HepG2 (cell line): ENCODE data around the gene SNRPB2. TPM values are rescaled to one million over a fixed set of nuclear protein-coding genes. Genes with fewer than 3 reads are reported as not detected.
A peak's percentile ranks its signal among the peaks of the same experiment; 100 is the strongest.

Experiments used
- BRD4 ChIP-seq: sonication (generic); formaldehyde crosslinking; IDR thresholded peaks from 2 replicates; pipeline ENCODE4 v1.4.0; 2020; ENCODE audit warnings: missing genetic modification reagents
- CBX2 ChIP-seq, 2 experiments: fragments of 200-600 bp in 1 of 2; sonication (generic); formaldehyde crosslinking in 1 of 2; IDR thresholded peaks; 2 replicates each; pipeline versions ENCODE4 v1.7.0 to v1.8.1; 2018 to 2022; ENCODE audit warnings: low read depth in 2 of 2, low read length in 1 of 2, mild to moderate bottlenecking in 1 of 2, missing genetic modification reagents in 1 of 2
- DNMT1 ChIP-seq: sonication (generic); formaldehyde crosslinking; IDR thresholded peaks from 2 replicates; pipeline ENCODE4 v1.5.1; 2020; ENCODE audit warnings: mild to moderate bottlenecking, missing genetic modification reagents
- KLF6 ChIP-seq: IDR thresholded peaks from 2 replicates; pipeline ENCODE4 v1.8.0; 2016; ENCODE audit warnings: missing biosample characterization, missing genetic modification reagents
- MBD4 ChIP-seq: IDR thresholded peaks from 2 replicates; pipeline ENCODE4 v1.6.1; 2012; ENCODE audit warnings: low read length, inconsistent platforms, borderline replicate concordance
- NFRKB ChIP-seq: fragments of 450-650 bp; IDR thresholded peaks from 2 replicates; pipeline ENCODE4 v1.6.1; 2017
- RAD21 ChIP-seq: fragments of 450-650 bp; formaldehyde crosslinking; IDR thresholded peaks from 2 replicates; pipeline ENCODE4 v1.5.0; 2020; ENCODE audit warnings: mild to moderate bottlenecking
- RAD51 ChIP-seq: fragments of 450-650 bp; IDR thresholded peaks from 2 replicates; pipeline ENCODE4 v1.6.1; 2016; ENCODE audit warnings: borderline replicate concordance
- RBM22 ChIP-seq: fragments of 200-400 bp; formaldehyde crosslinking; optimal IDR thresholded peaks from 2 replicates; pipeline ENCODE3; 2017; ENCODE audit warnings: mild to moderate bottlenecking, low read length, moderate library complexity
- SETDB1 ChIP-seq: sonication (generic); formaldehyde crosslinking; IDR thresholded peaks from 2 replicates; pipeline ENCODE4 v1.5.1; 2020; ENCODE audit warnings: missing genetic modification reagents, mild to moderate bottlenecking, borderline replicate concordance
- SMARCC2 ChIP-seq: fragments of 450-650 bp; IDR thresholded peaks from 2 replicates; pipeline ENCODE4 v1.6.1; 2017; ENCODE audit warnings: antibody characterized with exemption, mild to moderate bottlenecking
- STAG1 ChIP-seq: sonication (generic); formaldehyde crosslinking; IDR thresholded peaks from 2 replicates; pipeline ENCODE4 v1.4.0; 2020; ENCODE audit warnings: missing genetic modification reagents
- THYN1 ChIP-seq: sonication (generic); formaldehyde crosslinking; IDR thresholded peaks from 2 replicates; pipeline ENCODE4 v1.8.1; 2023; ENCODE audit warnings: low read depth, mild to moderate bottlenecking, moderate library complexity, missing genetic modification reagents, borderline replicate concordance
- ZFP41 ChIP-seq: sonication (generic); formaldehyde crosslinking; IDR thresholded peaks from 2 replicates; pipeline ENCODE4 v1.4.0; 2020; ENCODE audit warnings: mild to moderate bottlenecking, missing genetic modification reagents, borderline replicate concordance
- ZNF543 ChIP-seq: sonication (generic); formaldehyde crosslinking; IDR thresholded peaks from 2 replicates; pipeline ENCODE4 v1.4.0; 2020; ENCODE audit warnings: mild to moderate bottlenecking, missing genetic modification reagents
- ZNF564 ChIP-seq: sonication (generic); formaldehyde crosslinking; IDR thresholded peaks from 2 replicates; pipeline ENCODE4 v1.8.1; 2023; ENCODE audit warnings: mild to moderate bottlenecking, missing genetic modification reagents
- ZNF761 ChIP-seq: sonication (generic); formaldehyde crosslinking; conservative IDR thresholded peaks from 2 replicates; pipeline ENCODE4 v1.4.0; 2020; ENCODE audit warnings: mild to moderate bottlenecking, missing genetic modification reagents
- ZNF781 ChIP-seq: sonication (generic); formaldehyde crosslinking; IDR thresholded peaks from 2 replicates; pipeline ENCODE4 v1.5.1; 2020; ENCODE audit warnings: borderline replicate concordance, mild to moderate bottlenecking, missing genetic modification reagents; ENCODE audit errors: not compliant biosample characterization
- polyA plus RNA-seq, 8 experiments: library from polyadenylated mRNA; depleted of rRNA in 3 of 8; stranded (reverse) in 7 of 8; unstranded in 1 of 8; fragments of >200 nt; fragmentation: Illumina TruSeq in 4 of 8; extraction: Trizol in 4 of 8; gene quantifications; 2 replicates each; pipeline versions ENCODE4 v1.2.1 to v1.2.3, GENCODE V29; 2011 to 2016; ENCODE audit warnings: low read depth in 4 of 8, missing spikeins in 1 of 8, mixed read lengths in 1 of 8; ENCODE audit not compliant: insufficient read depth in 1 of 8
- total RNA-seq, 5 experiments: library from RNA; depleted of rRNA; stranded (reverse); fragments of >200 nt; fragmentation: Illumina TruSeq; extraction: Trizol; gene quantifications; 2 replicates each; pipeline ENCODE4 v1.2.3, GENCODE V29; 2016; ENCODE audit warnings: low read depth in 1 of 5
- TF ChIP-seq, protein P1 (sequence below): IDR thresholded peaks from 2 replicates; pipeline ENCODE4 v1.6.1; 2018; ENCODE audit warnings: missing genetic modification reagents
- TF ChIP-seq, protein P2 (sequence below): sonication (generic); formaldehyde crosslinking; IDR thresholded peaks from 2 replicates; pipeline ENCODE4 v1.4.0; 2020; ENCODE audit warnings: missing genetic modification reagents
- TF ChIP-seq, protein P3 (sequence below): sonication (generic); formaldehyde crosslinking; IDR thresholded peaks from 2 replicates; pipeline ENCODE4 v1.8.0; 2022; ENCODE audit warnings: mild to moderate bottlenecking, missing genetic modification reagents, borderline replicate concordance
- TF ChIP-seq, protein P4 (sequence below): sonication (generic); formaldehyde crosslinking; IDR thresholded peaks from 2 replicates; pipeline ENCODE4 v1.4.0; 2020; ENCODE audit warnings: missing genetic modification reagents, borderline replicate concordance
- TF ChIP-seq, protein P5 (sequence below): sonication (generic); formaldehyde crosslinking; IDR thresholded peaks from 2 replicates; pipeline ENCODE4 v1.8.1; 2023; ENCODE audit warnings: missing genetic modification reagents, mild to moderate bottlenecking, borderline replicate concordance

The SNRPB2 gene
- total and polyA plus RNA-seq, 2 of the 13 experiments (the other 11 are each of a cell fraction or from before 2014, with no cell fraction given): 107 to 204 TPM

DNA sequence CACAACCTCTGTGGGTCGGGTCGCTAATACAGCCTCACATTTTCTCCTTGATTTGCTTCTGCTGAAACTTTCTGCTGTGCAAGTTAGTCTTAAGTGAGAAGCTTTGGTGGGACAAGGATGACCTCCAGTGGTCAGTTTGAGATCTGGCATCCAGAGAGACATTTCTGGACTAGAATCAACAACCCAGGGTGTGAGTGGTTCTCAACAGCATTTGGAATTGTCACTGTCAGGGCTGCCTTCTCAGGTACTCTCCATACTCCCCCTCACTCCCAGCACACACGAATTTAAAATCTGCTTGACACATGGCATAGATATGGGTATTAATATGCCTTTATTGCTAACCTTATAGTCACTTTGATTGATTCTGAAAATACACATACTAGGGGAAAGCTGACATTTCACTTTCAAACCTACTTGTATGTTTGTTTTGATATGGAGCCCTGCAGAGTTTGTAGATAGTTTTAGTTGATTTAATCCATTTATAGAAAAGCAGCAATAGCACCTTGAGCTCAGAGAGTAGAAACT is 31.5 kb downstream of the SNRPB2 start (continued):
- TF ChIP-seq CBX2 (IDR thresholded peaks at IDR 0.05; ENCODE audit: low read depth, low read length) (no peak), CBX2 (CRISPR knock-in tag; IDR thresholded peaks at IDR 0.05; ENCODE audit: low read depth) (no peak), KLF6 (no peak), RAD51 (no peak), BRD4 (CRISPR knock-in tag) (no peak), SETDB1 (CRISPR knock-in tag) (no peak), THYN1 (CRISPR knock-in tag) (no peak), ZNF761 (CRISPR knock-in tag) (no peak), ZNF781 (CRISPR knock-in tag) (no peak), STAG1 (peak; percentile 98), NFRKB (no peak), ZNF543 (CRISPR knock-in tag) (no peak), ZNF564 (no peak), ZFP41 (CRISPR knock-in tag) (no peak), RAD21 (peak; percentile 91), RBM22 (no peak), DNMT1 (CRISPR knock-in tag) (no peak), MBD4 (no peak), SMARCC2 (no peak)
- TF ChIP-seq, protein P1, sequence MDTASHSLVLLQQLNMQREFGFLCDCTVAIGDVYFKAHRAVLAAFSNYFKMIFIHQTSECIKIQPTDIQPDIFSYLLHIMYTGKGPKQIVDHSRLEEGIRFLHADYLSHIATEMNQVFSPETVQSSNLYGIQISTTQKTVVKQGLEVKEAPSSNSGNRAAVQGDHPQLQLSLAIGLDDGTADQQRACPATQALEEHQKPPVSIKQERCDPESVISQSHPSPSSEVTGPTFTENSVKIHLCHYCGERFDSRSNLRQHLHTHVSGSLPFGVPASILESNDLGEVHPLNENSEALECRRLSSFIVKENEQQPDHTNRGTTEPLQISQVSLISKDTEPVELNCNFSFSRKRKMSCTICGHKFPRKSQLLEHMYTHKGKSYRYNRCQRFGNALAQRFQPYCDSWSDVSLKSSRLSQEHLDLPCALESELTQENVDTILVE (CRISPR knock-in tag): peak; percentile 80; the same call in 1 of the 2 replicates
- TF ChIP-seq, protein P2, sequence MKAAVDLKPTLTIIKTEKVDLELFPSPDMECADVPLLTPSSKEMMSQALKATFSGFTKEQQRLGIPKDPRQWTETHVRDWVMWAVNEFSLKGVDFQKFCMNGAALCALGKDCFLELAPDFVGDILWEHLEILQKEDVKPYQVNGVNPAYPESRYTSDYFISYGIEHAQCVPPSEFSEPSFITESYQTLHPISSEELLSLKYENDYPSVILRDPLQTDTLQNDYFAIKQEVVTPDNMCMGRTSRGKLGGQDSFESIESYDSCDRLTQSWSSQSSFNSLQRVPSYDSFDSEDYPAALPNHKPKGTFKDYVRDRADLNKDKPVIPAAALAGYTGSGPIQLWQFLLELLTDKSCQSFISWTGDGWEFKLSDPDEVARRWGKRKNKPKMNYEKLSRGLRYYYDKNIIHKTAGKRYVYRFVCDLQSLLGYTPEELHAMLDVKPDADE (CRISPR knock-in tag): no peak
- TF ChIP-seq, protein P3, sequence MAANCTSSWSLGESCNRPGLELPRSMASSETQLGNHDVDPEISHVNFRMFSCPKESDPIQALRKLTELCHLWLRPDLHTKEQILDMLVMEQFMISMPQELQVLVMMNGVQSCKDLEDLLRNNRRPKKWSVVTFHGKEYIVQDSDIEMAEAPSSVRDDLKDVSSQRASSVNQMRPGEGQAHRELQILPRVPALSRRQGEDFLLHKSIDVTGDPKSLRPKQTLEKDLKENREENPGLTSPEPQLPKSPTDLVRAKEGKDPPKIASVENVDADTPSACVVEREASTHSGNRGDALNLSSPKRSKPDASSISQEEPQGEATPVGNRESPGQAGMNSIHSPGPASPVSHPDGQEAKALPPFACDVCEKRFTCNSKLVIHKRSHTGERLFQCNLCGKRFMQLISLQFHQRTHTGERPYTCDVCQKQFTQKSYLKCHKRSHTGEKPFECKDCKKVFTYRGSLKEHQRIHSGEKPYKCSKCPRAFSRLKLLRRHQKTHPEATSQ (CRISPR knock-in tag): no peak
- TF ChIP-seq, protein P4, sequence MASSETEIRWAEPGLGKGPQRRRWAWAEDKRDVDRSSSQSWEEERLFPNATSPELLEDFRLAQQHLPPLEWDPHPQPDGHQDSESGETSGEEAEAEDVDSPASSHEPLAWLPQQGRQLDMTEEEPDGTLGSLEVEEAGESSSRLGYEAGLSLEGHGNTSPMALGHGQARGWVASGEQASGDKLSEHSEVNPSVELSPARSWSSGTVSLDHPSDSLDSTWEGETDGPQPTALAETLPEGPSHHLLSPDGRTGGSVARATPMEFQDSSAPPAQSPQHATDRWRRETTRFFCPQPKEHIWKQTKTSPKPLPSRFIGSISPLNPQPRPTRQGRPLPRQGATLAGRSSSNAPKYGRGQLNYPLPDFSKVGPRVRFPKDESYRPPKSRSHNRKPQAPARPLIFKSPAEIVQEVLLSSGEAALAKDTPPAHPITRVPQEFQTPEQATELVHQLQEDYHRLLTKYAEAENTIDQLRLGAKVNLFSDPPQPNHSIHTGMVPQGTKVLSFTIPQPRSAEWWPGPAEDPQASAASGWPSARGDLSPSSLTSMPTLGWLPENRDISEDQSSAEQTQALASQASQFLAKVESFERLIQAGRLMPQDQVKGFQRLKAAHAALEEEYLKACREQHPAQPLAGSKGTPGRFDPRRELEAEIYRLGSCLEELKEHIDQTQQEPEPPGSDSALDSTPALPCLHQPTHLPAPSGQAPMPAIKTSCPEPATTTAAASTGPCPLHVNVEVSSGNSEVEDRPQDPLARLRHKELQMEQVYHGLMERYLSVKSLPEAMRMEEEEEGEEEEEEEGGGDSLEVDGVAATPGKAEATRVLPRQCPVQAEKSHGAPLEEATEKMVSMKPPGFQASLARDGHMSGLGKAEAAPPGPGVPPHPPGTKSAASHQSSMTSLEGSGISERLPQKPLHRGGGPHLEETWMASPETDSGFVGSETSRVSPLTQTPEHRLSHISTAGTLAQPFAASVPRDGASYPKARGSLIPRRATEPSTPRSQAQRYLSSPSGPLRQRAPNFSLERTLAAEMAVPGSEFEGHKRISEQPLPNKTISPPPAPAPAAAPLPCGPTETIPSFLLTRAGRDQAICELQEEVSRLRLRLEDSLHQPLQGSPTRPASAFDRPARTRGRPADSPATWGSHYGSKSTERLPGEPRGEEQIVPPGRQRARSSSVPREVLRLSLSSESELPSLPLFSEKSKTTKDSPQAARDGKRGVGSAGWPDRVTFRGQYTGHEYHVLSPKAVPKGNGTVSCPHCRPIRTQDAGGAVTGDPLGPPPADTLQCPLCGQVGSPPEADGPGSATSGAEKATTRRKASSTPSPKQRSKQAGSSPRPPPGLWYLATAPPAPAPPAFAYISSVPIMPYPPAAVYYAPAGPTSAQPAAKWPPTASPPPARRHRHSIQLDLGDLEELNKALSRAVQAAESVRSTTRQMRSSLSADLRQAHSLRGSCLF: no peak
- TF ChIP-seq, protein P5, sequence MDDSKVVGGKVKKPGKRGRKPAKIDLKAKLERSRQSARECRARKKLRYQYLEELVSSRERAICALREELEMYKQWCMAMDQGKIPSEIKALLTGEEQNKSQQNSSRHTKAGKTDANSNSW: no peak
